ENCODE measurements around the gene OSBPL10. TPM values are rescaled to one million over a fixed set of nuclear protein-coding genes. Genes with fewer than 3 reads are reported as not detected.

OSBPL10 gene
- total RNA-seq, 2 donors from 2014 or later = 0.90 to 11.5 TPM

GRCh38 chr3:31661993-31662670 lies 318.9 kb downstream of the OSBPL10 start:
- no peaks in the 10 kb centered on the region for H3K4me1 Mint-ChIP-seq
- peaks cover 3% of the 10 kb centered on the region for H3K27me3 Mint-ChIP-seq
- ATAC-seq (replicated peaks) = no peak
- no peaks in the 10 kb centered on the region for H3K36me3 Mint-ChIP-seq (ENCODE audit: low read depth)
- no peak overlapping the region for H3K4me3 Mint-ChIP-seq
- H3K27ac Mint-ChIP-seq = no peak overlapping the region
- H3K9me3 Mint-ChIP-seq = peaks cover 11% of the 10 kb centered on the region

DNA sequence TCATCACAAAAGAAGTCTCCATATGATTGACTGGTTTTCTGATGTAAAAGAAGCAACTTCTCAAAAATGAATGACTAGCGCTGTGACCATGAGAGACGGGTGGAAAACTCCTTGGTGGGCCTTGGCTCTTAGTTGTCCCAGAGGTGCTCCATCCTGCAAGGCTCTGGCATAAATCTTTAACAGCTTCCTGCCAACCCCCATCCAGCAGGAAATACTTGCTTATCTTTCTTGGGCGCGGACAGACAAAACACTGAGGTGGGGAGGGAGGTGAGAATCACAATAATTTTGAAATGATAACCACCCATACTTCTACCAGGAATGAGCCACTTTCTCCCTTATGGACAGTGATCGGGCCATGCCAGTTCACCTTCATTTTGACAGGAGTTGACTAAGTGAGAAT lies 319.8 kb downstream of the OSBPL10 start:
- Mint-ChIP-seq H3K36me3 (ENCODE audit: low read depth) (no peaks in the 10 kb centered on the region), H3K27me3 (peaks cover 3% of the 10 kb centered on the region), H3K4me3 (no peak overlapping the region), H3K27ac (no peak overlapping the region), H3K4me1 (no peaks in the 10 kb centered on the region), H3K9me3 (peaks cover 18% of the 10 kb centered on the region)
- ATAC-seq (replicated peaks) = no peak

DNA sequence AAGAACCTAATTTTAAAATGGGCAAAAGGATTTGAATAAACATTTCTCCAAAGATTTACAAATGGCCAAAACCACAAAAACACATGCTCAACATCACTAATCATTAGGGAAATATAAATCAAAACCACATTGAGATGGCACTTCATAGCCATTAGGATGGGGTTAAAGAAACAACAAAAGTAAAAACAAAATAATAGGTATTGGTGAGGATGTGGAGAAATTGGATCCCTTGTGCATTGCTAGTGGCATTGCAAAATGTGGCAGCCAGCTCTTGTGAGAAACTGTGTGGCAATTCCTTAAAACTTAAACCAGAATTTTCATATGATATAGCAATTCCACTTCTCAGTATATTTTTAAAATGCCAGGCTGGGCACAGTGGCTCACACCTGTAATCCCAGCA lies 321.8 kb downstream of the OSBPL10 start:
- Mint-ChIP-seq H3K27me3 (no peaks in the 10 kb centered on the region), H3K27ac (no peak overlapping the region), H3K4me1 (no peaks in the 10 kb centered on the region), H3K36me3 (ENCODE audit: low read depth) (no peaks in the 10 kb centered on the region), H3K9me3 (peaks cover 30% of the 10 kb centered on the region), H3K4me3 (no peak overlapping the region)
- no peak for ATAC-seq (replicated peaks)

- Mint-ChIP-seq H3K36me3 (ENCODE audit: low read depth) (no peaks in the 10 kb centered on the region), H3K4me1 (no peaks in the 10 kb centered on the region), H3K4me3 (no peak overlapping the region), H3K9me3 (peaks cover 48% of the 10 kb centered on the region), H3K27ac (no peak overlapping the region), H3K27me3 (no peaks in the 10 kb centered on the region)
- no peak for ATAC-seq (replicated peaks)
Observed at GRCh38 chr3:31654998-31655397, 326.1 kb downstream of the OSBPL10 start.

GRCh38 chr3:31653464-31653863 lies 327.6 kb downstream of the OSBPL10 start:
- Mint-ChIP-seq H3K27ac (no peak overlapping the region), H3K36me3 (ENCODE audit: low read depth) (no peaks in the 10 kb centered on the region), H3K9me3 (peaks cover 62% of the 10 kb centered on the region), H3K27me3 (no peaks in the 10 kb centered on the region), H3K4me1 (no peaks in the 10 kb centered on the region), H3K4me3 (no peak overlapping the region)
- no peak for ATAC-seq (replicated peaks)

DNA sequence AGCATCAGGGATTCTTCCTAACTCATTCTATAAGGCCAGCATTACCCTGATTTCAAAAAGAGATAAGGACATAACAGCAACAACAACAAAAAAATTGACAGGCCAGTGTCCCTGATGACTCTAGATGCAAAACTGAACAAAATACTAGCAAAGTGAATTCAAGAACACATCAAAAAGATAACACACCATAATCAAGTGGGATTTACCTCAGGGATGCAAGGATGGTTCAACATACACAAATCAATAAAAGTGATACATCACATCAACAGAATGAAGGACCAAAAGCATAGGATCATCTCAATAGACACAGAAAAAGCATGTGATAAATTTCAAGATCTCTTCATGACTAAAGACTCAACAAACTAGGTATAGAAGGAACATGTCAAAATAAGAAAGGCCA lies 328.8 kb downstream of the OSBPL10 start:
- Mint-ChIP-seq H3K4me3 (no peak overlapping the region), H3K27me3 (no peaks in the 10 kb centered on the region), H3K4me1 (no peaks in the 10 kb centered on the region), H3K27ac (no peak overlapping the region), H3K36me3 (ENCODE audit: low read depth) (peaks cover 4% of the 10 kb centered on the region), H3K9me3 (peaks cover 64% of the 10 kb centered on the region)
- no peak for ATAC-seq (replicated peaks)

GRCh38 chr3:31648286-31648968 lies 332.6 kb downstream of the OSBPL10 start:
- H3K27me3 Mint-ChIP-seq = no peaks in the 10 kb centered on the region
- no peak overlapping the region for H3K4me3 Mint-ChIP-seq
- no peaks in the 10 kb centered on the region for H3K4me1 Mint-ChIP-seq
- no peak overlapping the region for H3K27ac Mint-ChIP-seq
- peaks cover 41% of the 10 kb centered on the region for H3K9me3 Mint-ChIP-seq
- H3K36me3 Mint-ChIP-seq (ENCODE audit: low read depth) = peaks cover 26% of the 10 kb centered on the region
- no peak for ATAC-seq (replicated peaks)

GRCh38 chr3:31645256-31645655 lies 335.8 kb downstream of the OSBPL10 start:
- peaks cover 24% of the 10 kb centered on the region for H3K9me3 Mint-ChIP-seq

GRCh38 chr3:31639828-31640227 lies 341.2 kb downstream of the OSBPL10 start:
- H3K27ac Mint-ChIP-seq = no peak overlapping the region
- H3K27me3 Mint-ChIP-seq = no peaks in the 10 kb centered on the region
- peaks cover 14% of the 10 kb centered on the region for H3K4me1 Mint-ChIP-seq
- peaks cover 30% of the 10 kb centered on the region for H3K36me3 Mint-ChIP-seq (ENCODE audit: low read depth)
- no peak for ATAC-seq (replicated peaks)
- no peak overlapping the region for H3K4me3 Mint-ChIP-seq
- H3K9me3 Mint-ChIP-seq = peaks cover 4% of the 10 kb centered on the region

More at GRCh38 chr3:31645256-31645655, 335.8 kb downstream of the OSBPL10 start:
- no peak overlapping the region for H3K4me3 Mint-ChIP-seq
- H3K36me3 Mint-ChIP-seq (ENCODE audit: low read depth) = peaks cover 26% of the 10 kb centered on the region
- H3K27ac Mint-ChIP-seq = no peak overlapping the region
- no peaks in the 10 kb centered on the region for H3K27me3 Mint-ChIP-seq
- H3K4me1 Mint-ChIP-seq = no peaks in the 10 kb centered on the region
- ATAC-seq (replicated peaks) = no peak

- Mint-ChIP-seq H3K27ac (no peak overlapping the region), H3K27me3 (no peaks in the 10 kb centered on the region), H3K36me3 (ENCODE audit: low read depth) (peaks cover 55% of the 10 kb centered on the region), H3K4me3 (peak overlapping the region; percentile 34), H3K4me1 (peaks cover 17% of the 10 kb centered on the region), H3K9me3 (no peaks in the 10 kb centered on the region)
- peak; percentile 48 for ATAC-seq (replicated peaks)
Observed at GRCh38 chr3:31636694-31637442, 344.2 kb downstream of the OSBPL10 start.

DNA sequence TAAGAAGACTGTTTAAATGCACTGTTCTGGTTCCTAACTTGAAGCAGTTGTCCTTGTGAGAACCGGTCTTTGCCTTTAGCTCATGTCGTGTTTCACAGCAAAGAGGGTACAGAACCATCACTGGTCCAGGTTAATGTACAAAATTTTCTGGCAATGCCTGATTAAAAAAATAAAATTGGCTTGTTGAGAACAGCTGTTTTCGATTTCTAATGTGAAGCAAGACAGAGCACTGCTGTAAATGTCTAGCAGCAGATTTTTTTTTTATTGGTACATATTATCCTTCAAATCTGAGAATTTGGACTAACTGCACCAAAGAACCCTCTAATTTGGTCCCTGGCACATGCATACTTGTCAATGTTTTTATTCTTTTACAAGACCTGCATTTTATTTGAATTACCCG lies 345.0 kb downstream of the OSBPL10 start:
- Mint-ChIP-seq H3K4me3 (peak overlapping the region; percentile 37), H3K27ac (peak overlapping the region; percentile 79), H3K4me1 (peaks cover 17% of the 10 kb centered on the region), H3K27me3 (no peaks in the 10 kb centered on the region), H3K9me3 (no peaks in the 10 kb centered on the region), H3K36me3 (ENCODE audit: low read depth) (peaks cover 63% of the 10 kb centered on the region)
- ATAC-seq (replicated peaks) = no peak

DNA sequence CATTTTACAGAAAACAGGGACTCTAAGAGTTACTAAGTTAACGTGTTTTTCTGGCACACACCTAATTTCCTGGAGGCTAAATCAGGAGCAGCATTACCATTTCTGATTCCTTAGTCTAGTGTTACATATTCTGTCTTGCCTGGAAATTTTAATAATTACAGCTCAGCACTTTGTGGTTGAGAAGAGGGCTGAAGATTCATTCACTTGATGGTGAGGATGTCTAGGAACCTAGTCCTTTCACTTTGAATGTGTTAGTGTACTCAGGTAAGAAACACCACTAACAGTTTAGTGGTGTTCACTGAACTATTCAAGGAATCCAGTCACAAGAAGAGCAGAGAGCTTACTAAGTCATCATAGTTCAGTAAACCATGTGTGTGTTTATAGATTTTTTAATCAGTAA lies 345.5 kb downstream of the OSBPL10 start:
- H3K4me3 Mint-ChIP-seq = peak overlapping the region; percentile 37
- H3K27ac Mint-ChIP-seq = peak overlapping the region; percentile 79
- peak; percentile 92 for ATAC-seq (replicated peaks)
- peaks cover 68% of the 10 kb centered on the region for H3K36me3 Mint-ChIP-seq (ENCODE audit: low read depth)
- H3K27me3 Mint-ChIP-seq = no peaks in the 10 kb centered on the region
- peaks cover 17% of the 10 kb centered on the region for H3K4me1 Mint-ChIP-seq
- H3K9me3 Mint-ChIP-seq = no peaks in the 10 kb centered on the region

GRCh38 chr3:31634476-31634875 lies 346.6 kb downstream of the OSBPL10 start:
- ATAC-seq (replicated peaks) = no peak
- Mint-ChIP-seq H3K4me3 (no peak overlapping the region), H3K36me3 (ENCODE audit: low read depth) (peaks cover 79% of the 10 kb centered on the region), H3K9me3 (no peaks in the 10 kb centered on the region), H3K27me3 (no peaks in the 10 kb centered on the region), H3K27ac (no peak overlapping the region), H3K4me1 (peaks cover 23% of the 10 kb centered on the region)

GRCh38 chr3:31629054-31629453 lies 352.0 kb downstream of the OSBPL10 start:
- Mint-ChIP-seq H3K27ac (no peak overlapping the region), H3K36me3 (ENCODE audit: low read depth) (peaks cover 97% of the 10 kb centered on the region), H3K27me3 (no peaks in the 10 kb centered on the region), H3K4me1 (peaks cover 20% of the 10 kb centered on the region), H3K9me3 (no peaks in the 10 kb centered on the region), H3K4me3 (no peak overlapping the region)
- ATAC-seq (replicated peaks) = no peak

GRCh38 chr3:31625358-31625757 lies 355.7 kb downstream of the OSBPL10 start:
- H3K36me3 Mint-ChIP-seq (ENCODE audit: low read depth) = peaks cover 96% of the 10 kb centered on the region
- H3K9me3 Mint-ChIP-seq = no peaks in the 10 kb centered on the region
- H3K4me1 Mint-ChIP-seq = peaks cover 26% of the 10 kb centered on the region

More at GRCh38 chr3:31625358-31625757, 355.7 kb downstream of the OSBPL10 start:
- no peak for ATAC-seq (replicated peaks)
- Mint-ChIP-seq H3K4me3 (no peak overlapping the region), H3K27ac (no peak overlapping the region), H3K27me3 (no peaks in the 10 kb centered on the region)

Measured in activated T-helper 17 cell treated with anti-CD3 and anti-CD28 coated beads, Interleukin-2, amount 50 U/mL, for 72 hours (primary cell).